GM12891 (cell line): ENCODE measurements around the gene NKAIN2.
"Not testable (repeated sequence)": the region's sequence is repeated elsewhere in the genome, so short reads cannot be mapped to it uniquely, and the experiment has no call there.

Source experiments
- DNase-seq: peaks from one replicate; pipeline ENCODE4 v3.0.0; 2011; ENCODE audit warnings: low spot score; ENCODE audit not compliant: insufficient read length
- FAIRE-seq: peaks from 2 replicates; lab custom pipeline; 2011; peaks lifted over from hg19 to GRCh38; lab: Jason Lieb, UNC
- PAX5 ChIP-seq: IDR thresholded peaks from 2 replicates; pipeline ENCODE4 v1.6.1; 2011; ENCODE audit warnings: low read length, moderate library complexity, mild to moderate bottlenecking; ENCODE audit not compliant: insufficient read depth, severe bottlenecking
- POLR2A ChIP-seq: IDR thresholded peaks from 2 replicates; pipeline ENCODE4 v1.6.1; 2011; ENCODE audit warnings: low read depth, low read length, control low read depth
- POLR2AphosphoS5 ChIP-seq: IDR thresholded peaks from 2 replicates; pipeline ENCODE4 v1.6.1; 2011; ENCODE audit warnings: low read depth, low read length, control low read depth
- POU2F2 ChIP-seq: IDR thresholded peaks from 2 replicates; pipeline ENCODE4 v1.6.1; 2011; ENCODE audit warnings: low read depth, mild to moderate bottlenecking, control low read depth, low read length, moderate library complexity
- SPI1 ChIP-seq: IDR thresholded peaks from 2 replicates; pipeline ENCODE4 v1.6.1; 2011; ENCODE audit warnings: low read depth, low read length, control low read depth
- TAF1 ChIP-seq: IDR thresholded peaks from 2 replicates; pipeline ENCODE4 v1.6.1; 2011; ENCODE audit warnings: low read depth, low read length, control low read depth

NKAIN2 gene

DNA sequence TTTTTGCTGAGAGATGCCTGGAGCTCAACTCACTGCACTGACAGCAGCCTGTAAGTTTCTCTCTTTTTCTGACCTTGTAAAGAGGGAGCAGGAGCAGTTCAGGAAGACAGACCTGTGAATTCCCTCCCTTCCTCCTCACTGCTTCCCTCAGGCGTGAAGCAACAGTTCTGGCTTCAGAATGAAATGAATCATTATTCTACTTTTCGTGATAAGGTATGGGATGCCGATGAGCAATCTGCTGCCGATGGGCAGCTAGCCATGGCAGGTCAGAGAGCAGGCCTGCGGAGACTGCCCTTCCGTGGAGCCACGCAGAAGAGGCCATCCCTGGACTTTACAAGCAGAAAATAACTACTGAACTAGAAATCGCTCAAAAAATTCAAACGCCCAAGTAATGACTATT lies 732.1 kb downstream of the NKAIN2 start:
- FAIRE-seq, result no peak
- DNase-seq, result no peak
- TF ChIP-seq POLR2AphosphoS5 (no peak), PAX5 (no peak), POLR2A (no peak)

DNA sequence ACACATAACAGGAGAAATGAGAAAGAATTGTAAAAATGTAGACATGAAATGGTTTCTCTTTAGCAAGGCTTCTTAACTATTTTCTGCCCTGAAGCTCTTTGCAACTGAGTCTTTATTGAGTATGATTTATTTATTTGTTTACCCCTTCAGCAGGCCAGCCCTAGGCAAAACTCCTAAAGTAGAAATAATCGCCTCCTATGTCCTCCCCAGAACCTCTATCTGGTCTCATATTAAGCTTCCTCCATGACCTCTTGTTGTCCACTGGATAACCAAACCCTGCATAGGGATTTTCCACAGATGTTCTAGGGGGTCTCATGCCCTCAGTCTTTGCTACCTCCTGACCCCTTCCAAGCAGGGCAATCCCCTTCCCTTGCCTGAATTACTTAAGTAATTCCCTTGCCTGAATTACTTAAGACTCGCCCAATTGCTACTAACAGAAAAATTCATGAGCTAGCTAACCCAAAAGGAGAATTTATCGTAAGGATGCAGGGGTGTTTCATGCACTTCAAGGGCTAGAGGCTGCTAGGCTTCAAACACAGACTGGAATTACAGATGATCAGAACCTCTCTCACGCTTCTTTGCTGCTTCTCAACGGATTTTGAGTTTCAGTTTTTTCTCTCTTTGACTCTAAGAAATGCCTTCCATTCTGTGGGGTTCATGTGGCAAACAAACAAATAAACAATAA lies 732.6 kb downstream of the NKAIN2 start:
- DNase-seq (no peak), FAIRE-seq (no peak)
- TF ChIP-seq SPI1, result no peak
- no peak for TF ChIP-seq POLR2A
- no peak for TF ChIP-seq POU2F2
- no peak for TF ChIP-seq TAF1
- TF ChIP-seq POLR2AphosphoS5, result no peak
- TF ChIP-seq PAX5, result no peak

DNA sequence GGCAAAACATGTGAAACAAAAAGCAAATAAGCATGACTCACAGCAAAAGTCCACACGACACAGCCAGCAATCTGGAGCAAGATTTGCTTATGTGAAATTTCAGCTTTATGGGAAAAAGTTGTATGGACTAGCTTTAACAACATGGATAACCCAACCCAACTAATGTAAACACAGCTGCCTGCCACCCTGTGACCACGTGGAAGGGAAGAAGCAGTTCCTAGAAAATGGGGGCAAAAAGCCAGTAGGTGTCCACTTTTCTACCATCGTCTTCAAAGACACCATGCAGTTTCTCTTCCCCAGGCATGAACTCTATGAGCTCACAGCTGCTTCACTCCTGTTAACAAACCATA lies 733.2 kb downstream of the NKAIN2 start:
- no peak for FAIRE-seq
- DNase-seq, result no peak
- no peak for TF ChIP-seq TAF1
- no peak for TF ChIP-seq SPI1
- no peak for TF ChIP-seq POLR2A
- no peak for TF ChIP-seq PAX5
- no peak for TF ChIP-seq POLR2AphosphoS5
- no peak for TF ChIP-seq POU2F2

DNA sequence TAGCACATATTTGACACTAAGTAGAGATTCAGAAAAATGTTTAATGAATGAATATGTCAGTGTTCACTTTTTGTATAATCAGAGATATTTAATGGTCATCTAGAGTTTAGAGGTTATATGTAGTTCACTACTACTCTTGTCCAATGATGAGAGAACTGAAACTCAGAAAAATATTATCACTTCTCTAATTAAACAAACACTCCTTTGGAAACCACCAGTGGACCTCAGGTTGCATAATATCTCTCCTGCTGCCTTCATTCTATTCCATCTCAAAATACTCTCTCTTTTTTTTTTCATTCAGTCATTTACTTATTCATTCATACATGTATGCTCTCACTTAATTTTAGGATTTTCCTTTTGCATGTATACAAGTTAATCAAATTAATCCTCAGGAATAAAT lies 735.4 kb downstream of the NKAIN2 start:
- no peak for TF ChIP-seq POLR2AphosphoS5
- TF ChIP-seq PAX5, result no peak
- TF ChIP-seq SPI1, result no peak
- no peak for TF ChIP-seq POU2F2
- TF ChIP-seq POLR2A, result no peak
- TF ChIP-seq TAF1, result no peak
- DNase-seq (no peak), FAIRE-seq (no peak)

DNA sequence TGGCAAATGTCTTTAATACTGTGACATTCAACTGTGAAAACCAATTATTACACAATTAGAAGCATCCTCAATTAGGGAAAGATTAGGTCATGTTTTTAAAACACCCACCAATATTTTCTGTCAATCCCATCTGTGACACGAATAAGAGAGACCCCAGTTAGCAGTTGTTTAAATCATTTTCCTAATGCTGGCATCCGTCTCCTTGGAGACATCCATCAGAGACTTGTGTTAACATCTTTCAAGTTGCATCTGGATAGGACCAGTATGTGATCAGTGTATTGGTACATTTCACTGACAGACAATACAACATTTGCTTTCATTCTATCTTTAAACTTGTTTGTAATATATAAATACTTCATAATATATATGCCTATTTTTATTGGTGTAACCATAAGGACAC lies 737.9 kb downstream of the NKAIN2 start:
- no peak for TF ChIP-seq PAX5
- TF ChIP-seq TAF1, result no peak
- TF ChIP-seq POLR2AphosphoS5, result no peak
- TF ChIP-seq POLR2A, result no peak
- no peak for TF ChIP-seq POU2F2
- no peak for TF ChIP-seq SPI1
- FAIRE-seq, result no peak
- DNase-seq, result no peak

DNA sequence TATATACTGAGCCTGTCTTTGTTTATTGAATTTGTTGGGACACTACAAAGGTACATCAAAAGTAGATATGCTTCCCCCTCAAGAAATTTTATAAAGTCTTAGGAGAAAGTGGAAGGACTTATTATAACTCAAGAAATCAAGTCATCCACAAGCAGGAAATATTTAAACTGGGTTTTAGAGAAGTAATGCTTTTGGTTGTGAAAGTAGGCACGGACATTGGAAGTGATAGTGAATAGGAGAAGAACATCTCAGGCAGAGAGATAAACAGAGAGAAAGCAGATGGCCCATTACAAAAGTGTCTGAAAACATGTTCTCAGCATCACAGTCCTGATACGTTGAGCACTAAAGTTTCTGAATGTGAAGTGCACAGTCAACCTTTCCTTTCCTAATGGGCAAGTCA lies 742.9 kb downstream of the NKAIN2 start:
- DNase-seq (no peak), FAIRE-seq (no peak)
- TF ChIP-seq SPI1 (no peak), PAX5 (no peak), POU2F2 (no peak), POLR2AphosphoS5 (no peak), POLR2A (no peak), TAF1 (no peak)

DNA sequence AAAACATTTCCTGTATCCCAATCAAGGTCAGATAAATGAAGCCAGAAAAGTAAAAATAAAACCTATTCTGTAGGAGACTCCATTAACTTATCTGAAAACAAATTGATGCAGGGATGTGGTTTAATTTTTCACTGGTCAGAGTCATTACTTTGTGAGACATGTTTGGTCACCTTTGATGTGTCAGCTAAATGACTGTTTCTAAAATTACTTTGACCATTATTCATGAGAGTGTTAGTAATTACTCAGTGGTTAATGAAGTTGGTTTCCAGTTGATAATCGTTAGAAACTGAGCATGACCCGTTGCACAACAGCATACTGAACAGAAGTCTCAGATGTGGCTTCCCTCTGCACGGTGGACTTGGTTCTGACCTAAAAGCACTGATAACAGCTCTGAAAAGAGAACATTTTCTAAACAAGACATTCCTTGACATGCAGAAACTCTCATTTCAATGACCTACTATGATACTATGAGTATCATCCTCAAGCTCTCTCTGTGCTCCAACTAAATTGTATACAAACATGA lies 748.1 kb downstream of the NKAIN2 start:
- DNase-seq (no peak), FAIRE-seq (no peak)

DNA sequence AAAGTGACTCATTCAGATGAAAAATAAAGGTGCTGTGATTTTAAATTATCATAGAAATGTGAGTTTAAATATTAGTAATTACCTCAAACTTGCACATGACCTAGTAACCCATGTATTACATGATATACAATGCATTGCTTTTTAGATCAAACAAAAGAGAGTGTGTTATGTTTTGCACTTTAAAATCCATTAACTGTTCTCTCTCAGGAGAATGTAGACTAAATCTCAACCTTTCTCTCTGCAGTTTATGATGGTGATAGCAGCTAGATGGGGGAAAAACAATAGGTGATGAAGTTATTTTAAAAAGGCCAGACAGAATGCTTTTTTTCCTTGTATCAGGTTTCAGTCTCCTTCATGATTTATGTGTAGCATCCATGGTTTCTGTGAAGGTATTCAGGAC lies 754.2 kb downstream of the NKAIN2 start:
- FAIRE-seq (no peak), DNase-seq (no peak)
- TF ChIP-seq PAX5 (no peak), TAF1 (no peak), POLR2A (no peak), SPI1 (no peak), POLR2AphosphoS5 (no peak), POU2F2 (no peak)

More for the DNA sequence above, 748.1 kb downstream of the NKAIN2 start:
- TF ChIP-seq POU2F2 (no peak), SPI1 (no peak), PAX5 (no peak)

DNA sequence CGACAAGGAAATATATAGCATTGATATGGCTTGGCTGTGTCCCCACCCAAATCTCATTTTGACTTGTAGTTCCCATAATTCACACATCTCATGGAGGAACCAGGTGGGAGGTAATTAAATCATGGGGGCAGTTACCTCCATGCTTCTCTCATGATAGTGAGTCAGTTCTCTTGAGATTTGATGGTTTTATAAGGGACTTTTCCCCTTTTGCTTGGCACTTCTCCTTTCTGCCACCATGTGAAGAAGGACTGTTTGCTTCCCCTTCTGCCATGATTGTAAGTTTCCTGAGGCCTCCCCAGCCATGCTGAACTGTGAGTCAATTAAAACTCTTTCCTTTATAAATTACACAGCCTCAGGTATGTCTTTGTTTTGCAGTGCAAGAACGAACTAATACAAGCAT lies 756.4 kb downstream of the NKAIN2 start:
- not testable (repeated sequence) for FAIRE-seq, DNase-seq

DNA sequence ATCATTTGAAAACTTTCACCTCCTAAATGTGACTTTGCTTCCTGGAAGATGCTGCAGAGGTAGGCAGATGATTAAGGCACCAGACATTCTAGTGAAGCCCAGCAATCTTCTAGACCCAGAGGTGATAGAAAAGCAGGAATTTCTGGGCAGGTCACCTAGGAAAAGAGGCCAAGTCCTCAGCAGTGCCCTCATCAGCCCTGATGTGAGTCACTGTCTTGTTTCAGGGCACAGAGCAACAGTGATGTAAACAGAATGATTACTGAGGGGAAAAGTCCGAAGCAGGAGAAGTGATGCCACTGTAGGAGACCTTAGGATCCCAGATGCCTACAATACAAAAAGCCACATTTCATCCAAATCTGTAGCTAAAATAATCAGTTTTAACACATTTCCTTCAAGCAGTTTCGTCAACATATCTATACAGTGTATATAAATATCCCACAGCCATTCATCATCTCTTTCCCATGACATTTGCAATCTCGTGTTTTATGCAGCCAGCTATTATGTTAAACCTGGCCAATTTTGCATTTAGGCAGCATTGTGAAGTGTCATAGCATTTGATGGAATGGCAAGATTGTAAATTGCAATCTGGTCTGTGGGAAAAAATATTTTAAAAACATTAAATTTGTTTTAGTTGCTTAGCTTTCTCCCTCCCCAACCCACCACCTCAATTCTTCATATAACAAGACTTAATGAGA lies 757.4 kb downstream of the NKAIN2 start:
- FAIRE-seq (no peak), DNase-seq (no peak)

More for the DNA sequence above, 757.4 kb downstream of the NKAIN2 start:
- TF ChIP-seq POU2F2 (no peak), PAX5 (no peak), SPI1 (no peak), TAF1 (no peak), POLR2A (no peak), POLR2AphosphoS5 (no peak)
